D721Med (cell line): ENCODE data around the gene SESN1.

Experiments
- DNase-seq: peaks from one replicate; pipeline ENCODE4 v3.0.0; 2011; ENCODE audit warnings: low spot score; ENCODE audit not compliant: insufficient read length
- FAIRE-seq: peaks from 2 replicates; lab custom pipeline; 2011; peaks lifted over from hg19 to GRCh38; lab: Jason Lieb, UNC
- CTCF ChIP-seq: IDR thresholded peaks from 2 replicates; pipeline ENCODE4 v1.5.1; 2012; ENCODE audit warnings: mild to moderate bottlenecking, control low read depth; ENCODE audit not compliant: insufficient read depth; ENCODE audit errors: missing control alignments

The SESN1 gene

GRCh38 chr6:109073344-109074132 is 21.1 kb downstream of the SESN1 start:
- DNase-seq (no peak), FAIRE-seq (peak; percentile 84)
- TF ChIP-seq CTCF = peak; percentile 87

GRCh38 chr6:109071125-109071917 is 23.3 kb downstream of the SESN1 start:
- no peak for TF ChIP-seq CTCF
- FAIRE-seq (no peak), DNase-seq (no peak)

GRCh38 chr6:109069746-109070145 is 24.9 kb downstream of the SESN1 start:
- no peak for TF ChIP-seq CTCF
- no peak for DNase-seq
- no peak for FAIRE-seq

- DNase-seq = no peak
- no peak for FAIRE-seq
- no peak for TF ChIP-seq CTCF
Observed at GRCh38 chr6:109062767-109063352, 31.8 kb downstream of the SESN1 start.

- DNase-seq = no peak
- no peak for FAIRE-seq
- no peak for TF ChIP-seq CTCF
Observed at GRCh38 chr6:109062216-109062615, 32.4 kb downstream of the SESN1 start.

GRCh38 chr6:109060571-109060970 is 34.1 kb downstream of the SESN1 start:
- DNase-seq = no peak
- FAIRE-seq = no peak
- TF ChIP-seq CTCF = no peak
